CD4-positive, alpha-beta T cell treated with Interleukin-4 for 1 hour (primary cell): ENCODE data around the gene FAAP100.

Source experiments
- DNase-seq, 2 donors: peaks; one replicate each; pipeline ENCODE4 v3.0.0-alpha.2; 2020 to 2022

Gene FAAP100

DNA sequence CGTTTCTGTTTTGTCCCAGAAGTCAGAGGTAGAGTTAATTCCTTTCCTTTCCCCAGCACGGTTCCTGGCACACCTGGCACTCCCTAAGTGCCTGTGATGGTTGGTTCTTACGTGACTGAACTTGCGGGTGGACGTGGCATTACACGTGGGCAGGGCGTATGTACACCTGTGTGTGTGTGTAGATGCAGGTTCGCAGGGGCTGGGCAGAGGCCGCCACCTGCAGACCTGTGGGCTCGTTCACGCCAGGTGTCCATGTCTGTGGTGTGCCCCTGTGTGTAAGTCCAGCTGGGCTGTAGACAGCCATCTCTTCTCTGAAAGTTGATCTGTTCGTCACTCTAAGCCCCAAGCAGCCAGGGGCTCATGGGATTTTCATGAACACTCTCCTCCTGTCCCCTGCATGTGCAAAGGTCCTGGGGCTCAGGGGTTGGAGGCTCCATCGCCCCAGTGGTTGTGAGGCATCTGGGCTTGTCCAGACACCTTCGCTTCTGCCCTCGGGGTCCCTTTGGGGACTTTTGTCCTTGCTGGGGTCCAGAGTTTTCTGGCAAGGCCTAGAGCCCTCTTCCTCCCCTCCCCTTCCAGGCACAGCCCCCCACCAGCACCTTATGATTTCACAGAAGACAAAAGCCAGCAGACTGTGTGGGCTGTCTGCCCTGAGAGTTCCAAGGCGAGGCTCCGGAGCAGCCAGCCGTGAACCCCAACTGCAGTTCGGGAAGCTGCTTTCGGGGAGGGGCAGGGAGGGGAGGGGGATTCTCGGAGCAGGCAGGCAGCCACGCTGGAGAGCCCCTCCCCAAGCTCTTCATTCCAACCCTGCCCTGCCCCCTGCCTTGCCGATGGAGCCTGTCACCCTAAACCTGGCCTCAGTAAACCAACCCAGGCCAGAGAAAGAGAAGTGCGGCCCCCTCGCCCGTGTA, 29.4 kb downstream of the FAAP100 start:
- DNase-seq: no peak

DNA sequence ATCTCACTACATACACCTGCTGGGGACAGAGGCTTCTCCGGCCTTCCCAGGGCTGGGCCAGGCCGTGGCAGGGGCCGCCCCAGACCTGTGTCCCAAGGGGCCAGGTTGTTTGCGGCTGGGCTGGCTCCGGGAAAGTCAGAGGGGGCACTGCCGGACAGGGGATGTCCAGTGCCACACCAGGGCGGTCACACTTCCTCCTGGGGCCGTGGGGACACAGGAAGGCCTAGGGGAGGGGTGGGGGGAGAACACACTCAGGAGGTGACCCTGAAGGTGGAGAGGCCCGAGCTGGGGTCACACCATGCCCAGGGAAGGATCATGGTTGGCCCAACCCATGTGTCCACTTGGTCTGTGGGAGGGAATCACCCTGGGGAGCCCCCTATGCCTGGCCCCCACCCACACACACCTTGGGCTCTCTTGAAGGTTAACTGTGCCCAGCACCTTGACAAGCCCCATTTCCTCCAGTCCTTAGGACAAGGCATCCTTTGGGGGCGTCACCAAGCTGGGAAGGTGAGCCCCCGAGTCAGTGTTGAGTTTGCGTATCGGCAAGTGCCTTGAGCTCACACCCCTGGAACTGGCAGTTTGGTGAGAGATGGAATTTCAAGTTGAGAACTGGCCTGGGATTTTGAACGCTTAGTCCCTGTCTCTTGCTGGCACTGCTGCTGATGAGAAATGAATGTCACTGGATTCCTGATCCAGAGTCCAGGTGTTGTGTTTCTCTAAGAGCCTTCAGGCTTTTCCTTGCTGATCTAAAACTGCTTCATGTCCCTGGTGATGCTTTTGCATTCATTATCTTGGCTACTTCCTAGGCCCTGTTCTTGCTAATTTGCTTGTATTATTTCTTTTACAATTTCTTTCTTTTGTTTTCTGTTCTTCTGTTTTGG, 31.9 kb downstream of the FAAP100 start:
- DNase-seq: no peak

DNA sequence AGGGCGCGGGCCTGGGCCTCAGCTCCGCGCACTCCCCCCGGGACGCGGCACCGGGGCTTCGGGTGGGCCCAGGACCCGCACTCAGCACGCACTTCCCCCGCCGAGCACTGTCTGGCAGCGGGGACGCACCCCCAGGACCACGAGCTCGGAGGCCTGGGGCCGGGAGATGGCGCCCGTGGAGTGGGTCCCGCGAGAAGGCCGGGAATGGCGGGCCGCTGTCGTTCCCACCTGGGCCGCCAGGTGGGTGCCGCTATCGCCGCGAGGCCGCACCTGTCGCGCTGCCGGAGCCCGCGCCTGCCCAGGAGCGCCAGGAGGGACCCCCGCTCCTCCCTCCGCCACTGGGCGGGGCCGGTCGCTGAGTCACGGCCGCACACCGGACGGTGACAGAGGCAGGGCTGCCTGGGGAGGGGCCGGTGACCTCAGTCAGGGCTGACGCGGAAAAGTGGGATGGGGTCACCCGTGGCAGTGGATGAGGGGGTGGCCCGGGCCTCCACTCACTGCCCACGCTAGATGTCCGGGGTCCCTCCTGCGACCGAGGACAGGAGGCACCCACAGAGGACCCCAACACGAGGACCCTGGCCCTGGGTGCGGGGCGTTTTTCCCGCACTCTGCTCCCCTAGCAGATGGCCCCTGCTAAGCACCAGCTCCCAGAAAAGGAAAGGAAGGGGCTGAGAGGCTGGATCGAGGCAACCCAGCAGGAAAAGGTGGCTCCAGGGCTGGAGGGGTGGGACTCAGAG, 32.7 kb downstream of the FAAP100 start:
- DNase-seq: peak; percentile 73 to 78

DNA sequence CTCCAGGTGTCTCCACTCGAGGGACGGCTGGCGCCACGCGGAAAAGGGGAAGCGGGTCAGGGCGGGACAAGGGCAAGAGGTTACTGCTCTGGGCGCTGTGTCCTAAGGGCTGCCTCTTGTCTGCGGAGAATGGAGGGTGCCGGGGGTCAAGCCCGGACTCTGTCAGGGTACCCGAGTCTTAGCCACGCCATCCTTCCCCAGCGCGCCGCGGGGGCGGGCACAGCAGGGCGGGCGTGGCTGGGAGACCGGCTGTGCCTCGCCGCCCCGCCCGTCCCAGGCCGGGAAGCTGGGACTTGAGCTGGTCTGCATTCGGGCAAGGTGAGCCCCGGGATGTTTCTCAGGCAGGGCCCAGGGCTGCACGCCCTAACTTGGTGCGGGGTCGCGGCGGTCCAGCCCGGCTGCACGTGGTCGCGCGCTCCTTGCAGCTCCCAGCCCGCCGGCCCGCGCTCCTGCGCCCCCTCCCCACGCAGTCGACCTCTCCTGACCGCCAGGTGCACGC, 33.3 kb downstream of the FAAP100 start:
- peak in 1 of 2 donors; percentile 31 for DNase-seq

DNA sequence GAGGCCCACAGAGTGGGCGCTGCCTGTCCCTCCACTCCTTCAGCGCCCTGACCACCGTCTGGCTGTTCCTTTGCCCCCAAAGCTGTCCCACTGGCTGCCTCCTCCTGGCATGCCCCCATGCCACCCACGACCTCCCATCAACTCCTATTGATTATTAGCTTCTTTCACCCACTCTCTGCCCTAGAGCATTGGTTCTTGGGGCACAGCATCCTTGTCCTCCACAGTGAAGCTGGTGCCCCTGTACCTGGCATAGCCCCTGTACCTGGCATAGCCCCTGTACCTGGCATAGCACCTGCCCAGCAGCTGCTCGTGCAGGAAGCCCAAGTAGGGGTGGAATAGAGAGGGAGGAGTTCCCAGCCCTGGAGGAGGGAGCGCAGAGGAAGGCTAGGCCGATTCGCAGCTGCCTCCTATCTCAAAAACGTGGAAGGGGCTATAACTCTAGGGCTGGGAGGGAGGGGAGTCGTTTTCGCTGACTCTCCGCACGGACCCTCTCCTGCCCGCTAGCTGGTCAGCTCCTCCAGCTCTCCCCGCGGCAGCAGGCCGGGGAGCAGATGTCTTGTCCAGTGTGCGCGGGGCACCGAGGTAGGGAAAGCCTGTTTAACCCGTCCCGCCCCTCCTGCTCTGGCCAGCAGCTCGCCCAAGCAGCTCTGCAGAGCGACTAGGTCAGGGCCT, 33.9 kb downstream of the FAAP100 start:
- DNase-seq: no peak

DNA sequence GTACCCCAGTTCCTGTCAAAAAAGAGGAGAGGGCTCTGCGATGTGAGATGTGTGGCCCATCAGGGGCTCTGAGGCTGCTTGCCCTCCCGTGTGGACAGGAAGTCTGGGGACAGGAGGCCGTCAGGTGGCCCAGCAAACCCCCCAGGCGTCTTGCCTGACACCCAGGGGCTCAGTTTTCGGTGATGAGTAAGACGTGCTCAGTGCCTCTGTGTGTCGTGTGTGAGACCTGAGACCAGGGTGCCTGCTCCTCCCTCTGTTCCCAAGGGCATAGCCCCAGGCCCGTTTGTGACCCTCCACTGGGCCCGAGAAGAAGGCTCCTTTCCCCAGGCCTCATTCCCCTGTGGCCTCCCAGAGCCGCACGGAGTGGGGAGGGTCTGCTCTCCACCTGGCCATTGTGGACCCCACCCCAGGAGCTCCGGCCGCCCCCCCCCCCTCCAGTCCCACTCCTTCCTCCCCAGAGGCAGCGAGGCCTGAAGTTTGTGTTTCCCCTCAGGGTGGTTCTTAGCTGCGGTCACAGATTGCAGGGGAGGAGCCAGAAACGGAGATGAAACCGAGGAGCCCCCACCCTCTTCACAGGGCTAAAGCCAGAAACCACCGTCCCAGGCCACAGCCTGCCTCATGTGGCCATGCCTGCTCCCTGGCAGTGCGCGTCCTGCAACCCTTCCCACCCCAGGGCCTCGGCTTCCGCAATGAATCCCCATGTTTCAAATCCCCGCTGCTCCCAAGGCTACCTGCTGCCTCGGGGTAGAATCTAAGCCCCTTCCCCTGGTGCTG, 34.6 kb downstream of the FAAP100 start:
- peak in 1 of 2 donors; percentile 67 for DNase-seq

DNA sequence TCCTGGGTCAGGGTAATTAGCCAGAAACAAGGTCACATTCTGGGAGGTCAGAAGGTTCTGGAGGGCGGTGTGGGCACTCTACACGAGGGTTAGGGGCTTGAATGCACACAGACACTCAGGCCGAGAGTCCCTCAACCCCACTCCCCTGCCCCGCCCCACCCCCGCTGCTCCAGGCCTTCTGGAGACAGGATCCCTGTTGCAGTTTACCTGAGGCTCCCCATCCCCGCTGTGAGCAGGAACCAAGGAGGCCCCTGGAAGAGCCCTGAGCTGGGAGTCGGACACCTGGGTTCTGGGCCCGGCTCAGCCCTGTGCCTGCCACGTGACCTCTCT, 35.2 kb downstream of the FAAP100 start:
- no peak for DNase-seq

DNA sequence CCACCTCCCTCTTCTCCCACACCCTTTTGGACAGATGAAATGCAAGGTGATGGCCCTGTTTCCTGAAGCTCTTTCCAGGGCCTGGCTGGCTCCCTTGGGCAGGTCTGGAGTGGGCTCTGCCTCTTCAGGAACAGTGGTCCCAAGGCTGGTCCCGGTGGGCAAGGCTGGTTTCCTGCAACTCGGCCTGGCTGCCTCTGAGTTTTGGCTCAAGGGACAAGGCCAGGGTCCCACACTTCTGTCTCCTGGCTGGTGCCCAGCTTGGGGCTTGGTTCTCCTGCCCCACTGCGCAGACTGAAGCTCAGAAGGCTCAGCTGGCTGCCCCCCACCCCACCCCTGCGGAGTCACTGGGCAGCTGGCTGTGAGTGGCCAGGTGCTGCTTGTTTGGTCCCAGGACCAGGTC, 35.7 kb downstream of the FAAP100 start:
- no peak for DNase-seq

DNA sequence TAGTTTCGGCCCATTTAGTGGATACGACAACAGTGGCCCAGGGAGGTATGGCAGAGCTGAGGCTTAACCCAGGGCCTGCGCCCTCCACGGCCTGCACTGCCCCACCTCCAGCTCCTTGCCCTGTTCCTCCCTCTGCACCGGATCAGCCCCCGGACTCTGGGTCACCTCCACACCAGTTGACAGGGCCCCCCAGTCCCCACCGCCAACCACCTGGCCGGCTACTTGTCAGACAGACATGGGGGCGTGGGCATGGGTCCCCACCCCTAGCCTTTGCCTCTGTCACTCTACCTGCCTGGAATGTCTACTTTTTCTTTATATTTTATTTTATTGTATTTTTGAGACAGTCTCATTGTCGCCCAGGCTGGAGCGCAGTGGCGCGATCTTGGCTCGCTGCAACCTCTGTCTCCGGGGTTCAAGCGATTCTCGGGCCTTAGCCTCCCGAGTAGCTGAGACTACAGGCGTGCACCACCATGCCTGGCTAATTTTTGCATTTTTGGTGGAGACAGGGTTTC, 36.6 kb downstream of the FAAP100 start:
- no peak for DNase-seq

DNA sequence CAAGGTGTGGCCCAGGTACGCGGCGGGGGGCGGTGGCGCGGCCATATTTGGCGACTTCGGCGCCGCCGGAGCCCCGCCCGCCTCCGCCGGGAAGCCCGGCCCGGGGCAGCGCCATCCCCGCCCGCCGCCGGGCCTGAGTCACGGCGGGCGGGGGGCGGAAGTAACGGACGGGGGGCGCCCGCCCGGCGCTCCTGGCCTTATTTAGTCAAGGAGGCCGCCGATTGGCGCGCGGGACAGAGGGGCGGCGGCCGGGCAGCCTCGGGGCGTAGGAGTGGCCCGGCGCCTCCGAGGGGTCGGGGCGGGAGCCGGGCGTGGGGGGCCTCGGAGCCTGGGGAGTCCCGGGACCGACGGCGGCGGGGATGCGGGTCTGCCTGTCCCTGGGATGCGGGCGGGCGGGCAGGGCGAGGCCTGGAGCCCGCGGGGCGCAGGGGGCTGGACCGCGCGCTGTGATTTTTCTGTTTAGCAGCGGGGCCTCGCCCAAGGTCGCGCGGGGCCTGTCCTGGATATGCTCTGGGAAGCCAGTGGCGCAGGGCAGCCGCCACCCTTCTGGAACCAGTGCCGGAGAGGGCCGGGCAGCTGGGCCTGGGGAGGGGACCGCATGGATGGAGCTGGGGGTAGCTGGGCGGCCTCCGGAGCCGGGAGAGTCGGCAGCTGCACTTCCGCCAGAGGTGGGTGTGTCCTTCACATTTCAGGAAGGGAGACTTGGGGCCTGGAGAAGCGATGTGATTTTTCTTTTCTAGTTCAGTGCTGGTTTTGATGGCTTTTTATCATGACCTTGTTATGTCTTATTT, 37.2 kb downstream of the FAAP100 start:
- DNase-seq: peak; percentile 67 to 74

DNA sequence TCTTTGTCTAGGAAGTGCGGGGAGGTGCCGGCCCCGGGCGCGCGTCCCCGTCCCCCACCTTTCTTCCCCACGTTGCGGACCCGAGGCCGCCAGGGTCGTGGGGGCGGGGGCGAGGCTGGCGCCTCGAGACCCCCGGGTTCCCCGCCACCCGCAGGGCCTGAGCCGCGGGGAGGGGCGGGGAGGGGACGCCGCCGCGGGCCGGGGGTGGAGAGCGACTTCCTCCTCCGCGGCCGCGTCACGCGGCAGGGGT, 37.7 kb downstream of the FAAP100 start:
- DNase-seq: no peak

DNA sequence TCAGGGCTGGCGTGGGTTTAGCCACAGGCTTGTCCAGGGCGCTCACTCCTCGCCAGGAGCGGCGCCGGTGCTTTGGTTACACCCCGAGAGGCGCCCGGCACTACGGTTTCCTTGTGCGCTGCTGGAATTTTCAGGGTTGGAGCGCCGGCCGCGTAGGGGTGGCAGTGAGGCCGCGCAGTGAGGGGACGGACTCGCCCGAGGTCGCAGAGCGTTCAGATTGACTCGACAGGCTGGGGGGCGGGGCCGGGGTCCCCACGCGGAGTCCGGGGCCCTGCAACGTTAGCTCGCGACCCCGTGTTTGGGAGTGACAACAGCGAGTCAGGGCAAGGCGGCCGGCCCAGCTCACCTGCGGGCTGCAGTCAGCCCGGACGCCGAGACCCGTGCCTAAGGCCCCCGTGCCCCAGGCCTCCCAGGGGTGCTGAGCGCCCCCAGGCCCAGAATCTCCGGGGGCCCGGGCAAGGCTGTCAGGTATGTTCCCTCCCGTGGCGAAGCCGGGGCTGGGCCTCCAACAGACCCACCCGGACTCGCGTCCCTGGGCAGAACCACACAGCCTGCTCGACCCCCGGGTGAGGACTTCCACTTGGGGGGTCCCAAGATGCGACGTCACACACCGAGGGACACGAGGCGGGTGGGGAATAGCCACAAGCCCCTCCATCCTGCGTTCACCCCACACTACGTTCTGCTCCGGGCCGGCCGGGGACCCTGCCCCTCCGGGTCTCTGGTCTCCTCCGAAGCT, 38.2 kb downstream of the FAAP100 start:
- peak in 1 of 2 donors; percentile 25 for DNase-seq

DNA sequence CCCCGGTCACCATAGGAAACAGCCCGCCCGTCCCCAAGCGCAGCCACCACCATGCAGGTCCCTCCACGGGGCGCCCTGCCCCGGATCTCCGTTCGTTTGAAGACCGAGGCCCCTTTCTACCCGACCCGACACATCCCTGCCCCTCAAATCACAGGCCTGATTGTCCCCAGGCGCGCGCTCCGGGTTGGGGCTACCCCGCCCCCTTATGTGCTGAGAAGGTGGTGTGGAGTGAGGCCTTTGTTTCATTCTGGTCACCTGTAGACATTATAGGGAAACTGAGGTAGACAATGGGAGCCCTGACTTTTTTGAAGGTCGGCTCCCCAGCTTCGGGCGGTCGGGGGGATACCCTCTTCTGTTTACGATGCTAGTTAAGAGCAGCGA, 38.8 kb downstream of the FAAP100 start:
- DNase-seq: peak; percentile 60 to 64

DNA sequence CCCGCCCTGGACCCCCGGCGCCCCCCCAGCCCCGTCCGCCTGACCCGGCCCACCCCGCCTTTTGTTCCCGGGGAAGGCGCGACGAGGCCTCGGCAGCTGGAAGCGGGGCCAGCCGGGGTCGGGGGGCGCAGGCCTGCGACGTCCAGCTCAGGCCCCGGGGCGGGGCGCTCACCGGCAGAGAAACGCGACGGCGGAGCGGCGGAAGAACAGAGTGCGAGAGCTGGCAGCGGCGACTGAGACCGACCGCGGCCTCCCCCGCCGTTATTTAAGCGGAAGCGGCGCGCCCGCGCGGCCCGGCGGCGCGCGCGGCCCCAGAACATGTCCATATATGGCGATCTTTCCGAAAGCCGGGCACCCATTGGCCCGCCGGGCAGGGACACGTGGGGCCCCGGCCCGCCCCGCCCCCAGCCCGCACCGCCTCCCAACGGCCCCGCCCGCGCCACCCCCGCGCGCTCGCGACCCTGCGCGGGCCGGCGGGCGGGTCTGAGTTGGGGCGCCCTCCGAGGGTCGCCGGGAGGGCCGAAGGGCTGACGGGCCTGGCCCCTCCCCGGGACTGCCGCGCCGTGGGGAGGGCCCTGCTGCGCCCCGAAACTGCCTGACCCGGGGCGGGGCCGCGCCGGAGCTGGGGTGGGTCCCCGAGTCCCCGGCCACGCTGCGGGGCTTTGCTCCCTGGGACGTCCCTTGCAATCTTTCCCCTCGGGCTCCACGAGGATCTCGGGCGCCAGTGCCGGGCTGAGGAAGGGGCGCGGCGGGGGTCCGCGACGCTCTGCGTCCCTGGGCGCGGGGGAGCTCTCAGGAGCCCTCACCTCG, 39.4 kb downstream of the FAAP100 start, which contains the start of gene ACTG1:
Gene ACTG1 (minus strand): TSS at position 238 of the 810 bp plus-strand sequence. CDS start 445 bp downstream, outside the sequence.
- peak; percentile 94 to 95 for DNase-seq

DNA sequence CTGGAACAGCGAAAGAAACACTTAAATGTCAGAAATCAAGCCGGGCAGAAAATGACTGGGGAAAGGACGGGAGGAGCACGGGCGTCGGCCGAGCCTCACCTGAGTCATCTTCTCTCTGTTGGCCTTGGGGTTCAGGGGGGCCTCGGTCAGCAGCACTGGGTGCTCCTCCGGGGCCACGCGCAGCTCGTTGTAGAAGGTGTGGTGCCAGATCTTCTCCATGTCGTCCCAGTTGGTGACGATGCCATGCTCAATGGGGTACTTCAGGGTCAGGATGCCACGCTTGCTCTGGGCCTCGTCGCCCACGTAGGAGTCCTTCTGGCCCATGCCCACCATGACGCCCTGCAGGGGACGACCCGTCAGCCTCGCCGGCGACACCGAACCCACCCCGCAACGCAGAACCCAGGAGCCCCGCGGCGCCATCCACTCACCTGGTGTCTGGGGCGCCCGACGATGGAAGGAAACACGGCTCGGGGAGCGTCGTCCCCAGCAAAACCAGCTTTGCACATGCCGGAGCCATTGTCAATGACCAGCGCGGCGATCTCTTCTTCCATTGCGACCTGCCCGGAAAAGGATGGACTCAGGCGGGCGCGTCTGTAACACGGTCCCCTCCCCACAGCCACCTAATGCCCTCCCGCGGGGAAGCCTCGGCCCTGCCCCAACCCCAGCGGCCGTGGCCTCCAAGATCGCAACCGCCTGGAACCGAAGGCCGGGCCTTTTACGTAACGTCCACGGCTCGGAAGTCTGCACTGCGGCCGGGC, 40.2 kb downstream of the FAAP100 start:
- no peak for DNase-seq

DNA sequence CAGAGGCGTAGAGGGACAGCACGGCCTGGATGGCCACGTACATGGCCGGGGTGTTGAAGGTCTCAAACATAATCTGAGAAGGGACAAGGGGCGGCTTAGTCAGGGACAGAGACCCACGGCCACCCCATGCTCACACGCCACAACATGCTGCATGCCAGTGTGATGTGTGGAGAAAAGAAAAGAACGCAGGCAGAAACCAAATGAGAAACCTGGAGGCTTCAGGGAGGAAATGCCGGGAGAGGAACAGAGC, 40.7 kb downstream of the FAAP100 start:
- peak in 1 of 2 donors; percentile 27 for DNase-seq

DNA sequence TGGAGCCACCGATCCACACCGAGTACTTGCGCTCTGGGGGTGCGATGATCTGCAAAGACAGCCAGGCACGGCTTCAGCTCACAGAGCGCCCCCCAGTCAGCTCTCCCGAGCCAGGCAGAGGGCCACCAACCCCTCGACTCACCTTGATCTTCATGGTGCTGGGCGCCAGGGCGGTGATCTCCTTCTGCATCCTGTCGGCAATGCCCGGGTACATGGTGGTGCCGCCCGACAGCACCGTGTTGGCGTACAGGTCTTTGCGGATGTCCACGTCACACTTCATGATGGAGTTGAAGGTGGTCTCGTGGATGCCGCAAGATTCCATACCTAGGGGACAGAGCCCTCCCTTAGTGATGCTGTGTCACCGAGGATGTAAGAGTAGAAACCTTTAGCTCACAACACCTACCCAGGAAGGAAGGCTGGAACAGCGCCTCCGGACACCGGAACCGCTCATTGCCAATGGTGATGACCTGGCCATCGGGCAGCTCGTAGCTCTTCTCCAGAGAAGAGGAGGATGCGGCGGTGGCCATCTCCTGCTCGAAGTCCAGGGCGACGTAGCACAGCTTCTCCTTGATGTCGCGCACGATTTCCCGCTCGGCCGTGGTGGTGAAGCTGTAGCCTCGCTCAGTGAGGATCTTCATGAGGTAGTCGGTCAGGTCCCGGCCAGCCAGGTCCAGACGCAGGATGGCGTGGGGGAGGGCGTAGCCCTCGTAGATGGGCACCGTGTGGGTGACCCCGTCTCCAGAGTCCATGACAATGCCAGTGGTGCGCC, 41.2 kb downstream of the FAAP100 start:
- peak in 1 of 2 donors; percentile 48 for DNase-seq
